NCI-H1092 (cell line): ENCODE measurements around the gene GPATCH3.
"Not testable (repeated sequence)": the region's sequence is repeated elsewhere in the genome, so short reads cannot be mapped to it uniquely, and the experiment has no call there.

Experiments
- DNase-seq: peaks from one replicate; lab custom pipeline; 2025; lab: John Stamatoyannopoulos, UW

The GPATCH3 gene

GRCh38 chr1:26912147-26912490, 11.9 kb upstream of the GPATCH3 start:
- no peak for DNase-seq

GRCh38 chr1:26911399-26912146, 11.3 kb upstream of the GPATCH3 start:
- no peak for DNase-seq

- no peak for DNase-seq
These were observed 10.3 kb upstream of the GPATCH3 start for GRCh38 chr1:26910343-26911160.

- DNase-seq = no peak
These were observed 9.7 kb upstream of the GPATCH3 start for GRCh38 chr1:26909951-26910342.

- no peak for DNase-seq
These were observed 7.0 kb upstream of the GPATCH3 start for GRCh38 chr1:26907071-26907917.

- no peak for DNase-seq
These were observed 696 bp upstream of the GPATCH3 start for GRCh38 chr1:26900815-26901511.

DNA sequence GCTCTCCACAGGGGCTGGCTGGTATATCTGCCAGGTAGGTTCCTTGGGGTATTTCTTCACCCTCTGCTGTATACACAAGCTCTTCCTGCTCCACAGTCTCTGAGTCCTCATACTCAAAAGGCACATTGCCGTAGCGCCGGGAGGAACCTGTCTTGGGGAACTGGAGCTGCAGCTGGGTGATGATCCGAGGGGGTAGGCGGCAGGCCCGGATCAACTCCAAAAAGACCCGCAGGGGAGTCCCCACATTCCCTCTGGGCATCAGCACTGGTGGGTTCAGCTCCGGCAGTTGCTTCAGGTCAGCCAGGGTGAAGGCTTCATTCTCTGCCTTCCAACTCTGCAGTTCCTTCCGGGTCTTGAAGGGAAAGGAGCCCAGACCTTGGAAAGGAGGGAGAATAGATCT, 2.9 kb downstream of the GPATCH3 start:
- DNase-seq = no peak

GRCh38 chr1:26894263-26894662, 6.0 kb downstream of the GPATCH3 start:
- no peak for DNase-seq

- no peak for DNase-seq
These were observed 9.8 kb downstream of the GPATCH3 start for GRCh38 chr1:26890467-26890796.

GRCh38 chr1:26889551-26890466, 10.5 kb downstream of the GPATCH3 start, which contains the start of gene GPN2:
Gene GPN2 (minus strand): TSS chr1:26890283. CDS start chr1:26890096, 187 bp downstream.
- DNase-seq = peak; percentile 76

- no peak for DNase-seq
These were observed 12.0 kb downstream of the GPATCH3 start for GRCh38 chr1:26888231-26888630.

DNA sequence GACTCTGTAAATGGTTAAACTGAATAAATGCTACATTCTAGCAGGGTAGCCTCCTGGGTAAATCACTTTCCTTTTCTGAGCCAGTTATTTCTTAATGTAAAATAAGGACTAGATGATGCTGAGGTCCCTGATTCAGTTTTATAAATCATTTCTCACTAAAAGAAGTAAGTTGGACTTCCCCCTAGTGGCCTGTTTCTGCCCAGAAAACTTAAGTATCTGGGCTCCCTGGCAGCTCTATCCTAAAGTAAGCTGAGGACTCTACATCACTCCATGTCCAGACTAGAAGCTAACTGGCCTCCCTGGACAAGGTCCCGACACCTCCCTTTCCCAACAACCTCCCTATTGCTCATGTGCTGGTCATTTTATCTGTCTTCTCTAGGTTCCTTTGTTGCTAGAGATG, 13.1 kb downstream of the GPATCH3 start:
- peak; percentile 7 for DNase-seq

- no peak for DNase-seq
These were observed 17.4 kb downstream of the GPATCH3 start for GRCh38 chr1:26882696-26883463.

DNA sequence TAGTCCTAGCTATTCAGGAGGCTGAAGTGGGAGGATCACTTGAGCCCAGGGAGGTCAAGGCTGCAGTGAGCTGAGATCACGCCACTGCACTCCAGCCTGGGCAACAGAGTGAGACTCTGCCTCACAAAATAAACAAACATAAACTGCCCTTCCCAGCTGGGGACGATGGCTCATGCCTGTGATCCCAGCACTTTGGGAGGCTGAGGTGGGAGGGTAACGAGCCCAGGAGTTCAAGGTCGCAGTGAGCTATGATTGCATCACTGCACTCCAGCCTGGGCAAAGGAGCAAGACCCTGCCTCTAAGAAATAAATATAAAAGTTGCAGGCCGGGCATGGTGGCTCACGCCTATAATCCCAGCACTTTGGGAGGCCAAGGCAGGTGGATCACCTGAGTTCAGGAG, 18.7 kb downstream of the GPATCH3 start:
- DNase-seq = not testable (repeated sequence)

DNA sequence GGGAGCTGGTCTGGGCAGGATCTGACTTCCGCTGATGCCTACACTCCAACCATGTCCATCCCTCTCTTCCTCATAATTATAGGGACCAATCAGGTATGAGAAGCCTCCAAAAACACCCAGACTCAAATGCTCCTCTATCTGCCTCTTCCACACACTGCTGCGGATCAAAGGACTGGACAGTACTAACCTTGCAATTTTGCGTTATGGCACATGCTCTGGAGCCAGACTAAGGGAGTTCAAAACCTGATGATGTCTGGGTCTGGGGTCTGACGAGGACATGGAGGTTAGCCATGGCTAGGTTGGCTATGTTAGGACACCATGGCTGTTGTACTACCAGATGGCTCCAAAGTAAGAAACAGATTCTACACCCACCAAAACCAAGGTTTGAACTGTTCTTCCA, 20.5 kb downstream of the GPATCH3 start:
- DNase-seq = no peak

DNA sequence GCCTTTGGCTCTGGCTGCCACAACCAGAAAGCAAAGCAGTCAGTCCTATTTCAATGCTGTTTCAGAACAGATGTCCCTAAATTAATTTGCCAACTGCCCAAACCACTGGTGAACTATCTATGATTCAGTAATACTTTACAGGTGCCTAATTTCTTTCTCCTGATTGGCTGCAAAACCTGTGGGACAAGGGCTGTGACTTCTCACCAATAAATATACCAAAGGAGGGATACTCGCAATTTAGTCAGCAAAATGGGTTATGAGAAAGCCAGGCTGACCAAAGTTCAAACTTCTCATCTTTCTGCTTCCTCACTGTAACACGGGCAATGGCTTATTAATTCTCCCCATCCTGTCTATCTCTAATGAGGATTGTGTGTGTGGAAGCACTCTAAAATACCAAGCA, 22.9 kb downstream of the GPATCH3 start:
- no peak for DNase-seq

GRCh38 chr1:26874896-26875295, 25.4 kb downstream of the GPATCH3 start:
- DNase-seq = no peak

DNA sequence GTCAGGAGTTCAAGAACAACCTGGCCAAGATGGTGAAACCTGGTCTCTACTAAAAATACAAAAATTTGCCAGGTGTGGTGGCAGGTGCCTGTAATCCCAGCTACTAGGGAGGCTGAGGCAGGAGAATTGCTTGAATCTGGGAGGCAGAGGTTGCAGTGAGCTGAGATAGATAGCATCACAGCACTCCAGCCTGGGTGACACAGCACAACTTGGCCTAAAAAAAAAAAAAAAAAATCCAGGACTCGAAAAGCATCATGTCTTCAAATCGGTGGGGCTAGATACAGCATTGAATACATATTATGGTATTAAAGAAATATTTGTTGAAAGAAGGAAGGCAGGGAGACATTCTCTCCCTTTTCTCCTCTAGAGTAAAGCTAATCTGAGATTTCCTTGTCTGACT, 27.2 kb downstream of the GPATCH3 start:
- DNase-seq = not testable (repeated sequence)

DNA sequence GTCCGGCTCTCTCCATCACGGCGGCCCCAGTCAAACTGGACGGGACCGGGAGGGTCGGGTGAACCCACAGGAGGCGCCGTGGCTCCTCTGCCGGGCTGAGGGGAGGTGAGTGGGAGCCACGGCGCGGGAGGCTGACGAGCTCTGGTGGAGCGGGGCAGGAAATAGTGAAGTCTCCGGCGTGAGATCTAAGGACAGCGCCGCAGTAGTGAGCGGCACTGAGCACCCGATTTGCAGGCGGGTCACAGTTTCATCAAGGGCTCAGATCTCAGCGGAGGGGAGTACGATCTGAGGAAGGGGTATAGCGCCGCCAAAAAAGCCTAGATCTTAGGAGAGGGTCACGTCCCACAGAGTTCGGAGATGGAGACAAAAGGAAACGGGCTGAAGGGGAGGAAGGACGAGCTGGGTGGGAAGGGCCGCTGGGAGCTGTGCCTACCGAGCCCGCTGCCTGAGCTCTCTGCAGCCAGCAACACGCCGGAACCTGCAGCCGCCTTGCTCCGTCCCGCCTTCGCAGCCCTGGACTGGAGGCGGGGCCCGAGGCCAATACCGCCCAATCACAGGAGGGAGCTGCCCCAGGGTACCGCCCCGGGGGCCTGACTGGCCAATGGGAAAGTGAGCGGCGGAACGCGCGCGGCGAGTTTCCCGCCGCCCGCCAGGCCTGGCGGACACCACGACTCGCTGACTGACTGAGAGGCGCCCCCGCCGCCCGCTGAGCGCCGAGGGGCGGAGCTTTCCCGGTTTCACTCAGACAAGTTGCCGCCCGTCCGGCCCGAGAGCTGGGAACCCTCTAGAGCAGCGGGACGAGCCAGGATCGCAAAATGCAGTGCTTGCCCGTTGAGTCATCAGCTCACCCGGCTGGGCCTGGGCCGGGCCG, 35.4 kb downstream of the GPATCH3 start:
- DNase-seq = peak; percentile 96
